MV-4-11 (cell line): ENCODE data around the gene NSF.
"Not testable (repeated sequence)": the region's sequence is repeated elsewhere in the genome, so short reads cannot be mapped to it uniquely, and the experiment has no call there.

Source experiments
- DNase-seq: peaks from one replicate; lab custom pipeline; 2025; lab: John Stamatoyannopoulos, UW

The NSF gene

GRCh38 chr17:46628753-46629436 is 38.4 kb downstream of the NSF start:
- DNase-seq = not testable (repeated sequence)

GRCh38 chr17:46632146-46632545 is 41.7 kb downstream of the NSF start:
- not testable (repeated sequence) for DNase-seq

GRCh38 chr17:46634844-46635243 is 44.4 kb downstream of the NSF start:
- DNase-seq = not testable (repeated sequence)

GRCh38 chr17:46641861-46642656 is 51.6 kb downstream of the NSF start:
- DNase-seq = not testable (repeated sequence)

- DNase-seq = not testable (repeated sequence)
Measured at GRCh38 chr17:46647251-46647650, 56.8 kb downstream of the NSF start.

GRCh38 chr17:46647688-46648278 is 57.3 kb downstream of the NSF start:
- not testable (repeated sequence) for DNase-seq

GRCh38 chr17:46649246-46649645 is 58.8 kb downstream of the NSF start:
- not testable (repeated sequence) for DNase-seq

GRCh38 chr17:46652024-46652643 is 61.7 kb downstream of the NSF start:
- DNase-seq = not testable (repeated sequence)

GRCh38 chr17:46658235-46658634 is 67.8 kb downstream of the NSF start:
- DNase-seq = not testable (repeated sequence)

- not testable (repeated sequence) for DNase-seq
Measured at GRCh38 chr17:46659702-46660101, 69.2 kb downstream of the NSF start.

- DNase-seq = not testable (repeated sequence)
Measured at GRCh38 chr17:46663123-46663522, 72.7 kb downstream of the NSF start.

- DNase-seq = not testable (repeated sequence)
Measured at GRCh38 chr17:46663552-46663951, 73.1 kb downstream of the NSF start.

GRCh38 chr17:46665969-46666368 is 75.5 kb downstream of the NSF start:
- DNase-seq = not testable (repeated sequence)

GRCh38 chr17:46670789-46671188 is 80.3 kb downstream of the NSF start:
- not testable (repeated sequence) for DNase-seq

GRCh38 chr17:46672777-46673176 is 82.3 kb downstream of the NSF start:
- DNase-seq = not testable (repeated sequence)

GRCh38 chr17:46677819-46678218 is 87.3 kb downstream of the NSF start:
- DNase-seq = not testable (repeated sequence)

- not testable (repeated sequence) for DNase-seq
Measured at GRCh38 chr17:46683653-46684052, 93.2 kb downstream of the NSF start.

GRCh38 chr17:46685284-46685683 is 94.8 kb downstream of the NSF start:
- peak; percentile 83 for DNase-seq

- DNase-seq = not testable (repeated sequence)
Measured at GRCh38 chr17:46692196-46692595, 101.7 kb downstream of the NSF start.

- DNase-seq = peak; percentile 27
Measured at GRCh38 chr17:46693283-46693682, 102.8 kb downstream of the NSF start.

- DNase-seq = not testable (repeated sequence)
Measured at GRCh38 chr17:46696522-46696921, 106.1 kb downstream of the NSF start.

- DNase-seq = not testable (repeated sequence)
Measured at GRCh38 chr17:46699014-46699413, 108.5 kb downstream of the NSF start.
